ENCODE results near the gene TNC. TPM values are rescaled to one million over a fixed set of nuclear protein-coding genes. Genes with fewer than 3 reads are reported as not detected.

TNC gene
- total and polyA plus RNA-seq, 10 of the 15 experiments (the other 5 are each of a cell fraction or from before 2014, with no cell fraction given), result 0.05 to 4.2 (median 0.14) TPM

DNA sequence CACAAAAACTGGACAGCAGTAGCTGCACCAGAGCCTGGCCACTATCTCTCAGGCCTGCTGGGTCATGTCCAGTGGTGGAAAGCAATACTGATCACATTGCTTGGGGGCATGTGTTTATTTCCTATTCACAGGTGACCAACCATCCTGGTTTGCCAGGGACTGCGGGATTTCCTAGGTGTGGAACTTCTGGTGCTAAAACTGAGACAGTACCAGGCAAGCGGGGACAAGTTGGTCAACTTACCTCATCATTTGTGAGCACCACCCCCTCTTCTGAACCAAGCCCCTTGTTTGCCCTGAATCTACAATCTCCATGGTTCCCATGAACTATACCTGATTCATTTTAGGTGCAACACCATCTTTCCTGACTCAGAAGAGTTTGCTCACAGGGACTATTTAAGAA is 81.3 kb downstream of the TNC start:
- H3K27me3 ChIP-seq (replicated peaks in 1 of 2; ENCODE audit: control insufficient read depth in 2 of 2, insufficient read depth in 2 of 2, low read length in 1 of 2), result no peaks in the 10 kb centered on the region; a peak in 2 of 4 replicates
- in situ Hi-C loops (cut with MboI), result no loop called here
- ChIA-PET RAD21 (ENCODE audit: unreplicated experiment) (no interaction called here), SMC1A (ENCODE audit: uncharacterized antibody, unreplicated experiment) (interaction anchor here (1.2 kb wide), 1 partner anchor 376 kb away, joined by 4 read pairs; no protein-coding TSS in a partner anchor), POLR2A (no interaction called here), CTCF (interaction anchor here (0.6 to 1.5 kb wide), 2 partner anchors 356 to 497 kb away, joined by 3 read pairs; no protein-coding TSS in a partner anchor)
- TF ChIP-seq LARP7 (IDR thresholded peaks at IDR 0.05) (0 out of 2 replicates have a peak, but pooled peaks have one; percentile 5), SMAD5 (IDR thresholded peaks at IDR 0.05; ENCODE audit: low read depth) (no peak), BMI1 (IDR thresholded peaks at IDR 0.05; ENCODE audit: borderline replicate concordance) (no peak)
- TF ChIP-seq, protein P1, sequence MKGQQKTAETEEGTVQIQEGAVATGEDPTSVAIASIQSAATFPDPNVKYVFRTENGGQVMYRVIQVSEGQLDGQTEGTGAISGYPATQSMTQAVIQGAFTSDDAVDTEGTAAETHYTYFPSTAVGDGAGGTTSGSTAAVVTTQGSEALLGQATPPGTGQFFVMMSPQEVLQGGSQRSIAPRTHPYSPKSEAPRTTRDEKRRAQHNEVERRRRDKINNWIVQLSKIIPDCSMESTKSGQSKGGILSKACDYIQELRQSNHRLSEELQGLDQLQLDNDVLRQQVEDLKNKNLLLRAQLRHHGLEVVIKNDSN (IDR thresholded peaks at IDR 0.05; ENCODE audit: borderline replicate concordance, extremely low read length, insufficient read depth, low read depth, low read length), result no peak
- no peaks in the 10 kb centered on the region for H4K20me1 ChIP-seq (ENCODE audit: control insufficient read depth, insufficient read depth)
- DNase-seq (ENCODE audit: low read depth, low spot score), result no peak
- intact Hi-C loops (cut with micrococcal nuclease; ENCODE audit: unreplicated experiment), result loop anchor here (2.0 to 5.0 kb wide), 3 partner anchors 156 to 486 kb away; no protein-coding TSS in a partner anchor
- H3K4me2 ChIP-seq (ENCODE audit: control insufficient read depth, insufficient read depth), result peak overlapping the region; percentile 50; the same call in 1 of the 2 replicates
- peak; percentile 17; the same call in 2 of the 3 replicates for ATAC-seq
- FAIRE-seq, result no peak
- peaks cover 17% of the 10 kb centered on the region for H3K4me1 ChIP-seq (ENCODE audit: control insufficient read depth, insufficient read depth, low read length)
- no TSS peak for BruUV-seq (replicated peaks)
- no peak overlapping the region for H2AFZ ChIP-seq (ENCODE audit: control insufficient read depth, low read depth, low read length)
- H3K9me3 ChIP-seq (replicated peaks; ENCODE audit: control insufficient read depth, insufficient read depth, low read length), result no peaks in the 10 kb centered on the region; the same call in 2 of the 3 replicates
- H3K9ac ChIP-seq (ENCODE audit: control insufficient read depth, insufficient read depth, low read length), result no peak overlapping the region
- no peaks in the 10 kb centered on the region for H3K79me2 ChIP-seq (ENCODE audit: control insufficient read depth, insufficient read depth, low read length)
- H3K36me3 ChIP-seq (ENCODE audit: control insufficient read depth in 2 of 2, insufficient read depth in 2 of 2, low read length in 1 of 2), result no peaks in the 10 kb centered on the region
- H3K27ac ChIP-seq (ENCODE audit: control insufficient read depth, insufficient read depth), result no peak overlapping the region
- 61% methylated on average over 2 of the region's 2 CpGs for WGBS (ENCODE audit: insufficient coverage, insufficient replicate concordance, low lambda C conversion rate, missing lambda C conversion rate)
- H3K4me3 ChIP-seq, result no peak overlapping the region
